Stomach smooth muscle (tissue), 2 donors: ENCODE measurements around the gene MAP7D1.
A peak's percentile ranks its signal among the peaks of the same experiment; 100 is the strongest.
"Not testable (repeated sequence)": the region's sequence is repeated elsewhere in the genome, so short reads cannot be mapped to it uniquely, and the experiment has no call there.

ENCODE experiments used
- H3K27ac ChIP-seq: one replicate; pipeline ENCODE4 v1.7.0; 2013; ENCODE audit warnings: mild to moderate bottlenecking, low read length, inconsistent platforms
- H3K27me3 ChIP-seq, 2 donors: one replicate each; pipeline ENCODE4 v1.7.0; 2013; ENCODE audit warnings: low read length in 2 of 2; ENCODE audit not compliant: insufficient read depth in 2 of 2, control insufficient read depth in 1 of 2
- H3K36me3 ChIP-seq, 2 donors: one replicate each; pipeline ENCODE4 v1.7.0; 2013; ENCODE audit warnings: low read length in 2 of 2; ENCODE audit not compliant: control insufficient read depth in 2 of 2, insufficient read depth in 2 of 2
- H3K4me1 ChIP-seq: one replicate; pipeline ENCODE4 v1.7.0; 2013; ENCODE audit warnings: low read length; ENCODE audit not compliant: control insufficient read depth, insufficient read depth
- H3K4me3 ChIP-seq, 2 donors: one replicate each; pipeline ENCODE4 v1.7.0; 2013; ENCODE audit warnings: low read length in 2 of 2
- H3K9ac ChIP-seq, 2 donors: one replicate each; pipeline ENCODE4 v1.7.0; 2013; ENCODE audit warnings: low read length in 2 of 2, mild to moderate bottlenecking in 1 of 2
- H3K9me3 ChIP-seq, 2 donors: one replicate each; pipeline ENCODE4 v1.7.0; 2013; ENCODE audit warnings: low read length in 2 of 2; ENCODE audit not compliant: control insufficient read depth in 2 of 2
- donor health status: healthy.
- donor health status: Pancreatic carcinoma.

The MAP7D1 gene

DNA sequence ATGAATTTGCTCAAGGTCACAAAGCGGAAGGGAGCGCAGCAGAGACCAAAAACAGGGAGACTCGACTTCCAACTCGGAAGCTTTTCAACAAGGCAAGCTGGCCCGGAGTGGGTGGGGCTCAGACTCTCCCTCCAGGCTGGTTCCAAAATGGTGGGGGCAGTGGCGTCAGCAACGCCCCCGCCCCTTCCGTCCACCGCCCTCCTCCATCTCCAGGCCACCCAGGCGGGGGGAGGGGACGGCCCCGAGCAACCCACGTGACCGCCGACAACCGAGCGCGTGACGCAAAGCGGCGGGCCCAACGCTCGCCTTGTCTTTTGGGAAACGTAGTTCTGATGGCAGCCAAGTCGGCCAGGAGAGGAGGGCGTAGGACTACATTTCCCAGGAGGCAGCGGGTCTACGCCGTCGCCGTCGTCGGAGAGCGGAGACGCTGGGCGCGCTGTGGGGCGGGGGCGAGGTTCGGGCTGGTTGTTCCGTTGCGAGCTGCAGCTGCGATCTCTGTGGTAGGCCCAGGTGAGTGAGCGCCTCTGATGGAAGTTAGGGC, 68.1 kb downstream of the MAP7D1 start, which contains the start of gene THRAP3:
Gene THRAP3 (plus strand): TSS at position 448 of the 541 bp plus-strand sequence. CDS start 58,121 bp downstream, outside the sequence.
- Histone ChIP-seq H3K27me3 (no peaks in the 10 kb centered on the region), H3K27ac (peak within 1 kb of the TSS; percentile 99), H3K9ac (peak within 1 kb of the TSS; percentile 94 to 98), H3K36me3 (no peaks in the 10 kb centered on the region), H3K4me1 (peaks cover 31% of the 10 kb centered on the region), H3K9me3 (no peaks in the 10 kb centered on the region), H3K4me3 (peak within 1 kb of the TSS; percentile 93 to 96)

DNA sequence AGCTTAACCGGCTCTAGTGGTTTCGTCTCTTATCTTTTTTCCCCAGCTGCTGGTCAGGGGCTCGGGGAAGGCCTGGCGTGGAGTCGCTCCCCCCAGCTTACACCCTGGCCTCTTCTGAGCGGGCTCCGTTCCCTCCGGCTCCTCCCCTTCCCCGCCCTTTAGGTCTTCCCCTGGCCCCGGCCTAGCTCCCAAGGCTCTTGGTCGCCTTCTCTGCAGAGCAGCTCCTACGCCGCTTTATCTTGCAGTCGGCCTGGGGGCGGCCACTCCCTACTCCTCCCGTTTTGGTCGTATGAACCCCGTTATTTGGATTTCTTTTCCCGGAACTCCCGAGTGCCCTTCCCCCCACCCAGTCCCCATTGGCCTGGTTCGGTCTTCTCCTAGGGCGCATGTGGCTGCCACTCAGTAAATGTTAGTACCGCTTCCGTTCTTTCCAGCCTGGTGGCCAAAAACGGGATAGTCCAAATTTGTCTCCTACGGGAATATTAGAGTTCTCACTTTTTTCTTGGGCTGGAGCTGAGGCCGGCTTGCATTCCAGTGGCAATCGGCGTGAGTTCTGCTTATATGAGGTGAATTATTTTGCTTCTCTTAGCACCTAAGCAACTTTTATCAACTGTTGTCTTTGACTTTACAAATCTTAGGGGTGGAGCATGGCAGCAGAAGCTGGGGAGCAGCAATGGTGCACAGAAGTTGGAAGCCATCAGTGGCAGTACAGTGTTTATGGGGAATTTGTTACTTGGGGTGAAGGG, 68.8 kb downstream of the MAP7D1 start:
- Histone ChIP-seq H3K36me3 (no peaks in the 10 kb centered on the region), H3K27ac (peak overlapping the region; percentile 99), H3K4me1 (peaks cover 31% of the 10 kb centered on the region), H3K4me3 (peak overlapping the region; percentile 93 to 96), H3K9me3 (no peaks in the 10 kb centered on the region), H3K27me3 (no peaks in the 10 kb centered on the region), H3K9ac (peak overlapping the region; percentile 94 to 97)

DNA sequence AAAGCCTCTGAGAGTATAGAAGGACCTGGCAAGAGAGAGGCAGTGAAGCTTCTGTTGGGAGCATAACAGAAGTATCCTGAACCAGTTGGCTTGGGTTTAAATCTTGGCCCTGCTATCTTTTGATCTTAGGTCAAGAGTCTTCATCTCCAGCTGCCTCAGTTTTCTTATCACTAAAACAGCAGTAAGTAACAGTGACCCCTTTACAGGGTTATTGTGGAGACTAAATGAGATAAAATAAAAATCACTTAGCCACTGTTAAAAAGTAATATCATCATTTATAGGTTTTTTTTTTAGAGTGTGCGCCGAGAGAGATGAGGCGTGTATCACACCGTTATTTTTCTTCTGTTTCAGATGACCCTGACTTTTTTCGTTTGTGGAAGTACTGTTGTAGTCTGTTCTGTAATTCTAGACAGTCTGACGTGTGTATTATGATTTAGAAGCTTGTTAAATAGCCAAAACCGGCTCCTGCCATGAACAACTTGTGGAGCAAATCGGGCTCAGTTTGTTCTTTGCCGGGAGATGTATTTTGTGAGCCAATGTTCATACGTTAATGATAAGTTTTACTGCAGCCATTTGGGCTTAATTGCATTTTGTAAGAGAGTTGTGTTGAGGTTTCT, 69.4 kb downstream of the MAP7D1 start:
- Histone ChIP-seq H3K4me3 (peak overlapping the region; percentile 93 to 96), H3K9ac (peak overlapping the region; percentile 94 to 97), H3K27me3 (no peaks in the 10 kb centered on the region), H3K4me1 (peaks cover 31% of the 10 kb centered on the region), H3K27ac (peak overlapping the region; percentile 99), H3K9me3 (no peaks in the 10 kb centered on the region), H3K36me3 (no peaks in the 10 kb centered on the region)

DNA sequence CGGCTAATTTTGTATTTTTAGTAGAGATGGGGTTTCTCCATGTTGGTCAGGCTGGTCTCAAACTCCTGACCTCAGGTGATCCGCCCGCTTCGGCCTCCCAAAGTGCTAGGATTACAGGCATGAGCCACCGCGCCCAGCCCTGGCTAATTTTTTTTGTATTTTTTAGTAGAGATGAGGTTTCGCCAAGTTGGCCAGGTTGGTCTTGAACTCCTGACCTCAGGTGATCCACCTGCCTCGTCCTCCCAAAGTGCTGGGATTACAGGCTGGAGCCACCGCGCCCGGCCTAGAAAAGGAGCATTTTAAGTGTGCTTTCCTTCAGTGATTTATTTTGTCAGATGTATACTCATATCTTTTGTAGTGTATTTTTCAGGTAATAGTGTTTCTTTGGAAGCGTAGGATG, 74.3 kb downstream of the MAP7D1 start:
- not testable (repeated sequence) for H3K9ac ChIP-seq, H3K27me3 ChIP-seq, H3K36me3 ChIP-seq, H3K4me3 ChIP-seq, H3K27ac ChIP-seq, H3K9me3 ChIP-seq
- H3K4me1 ChIP-seq = peaks cover 22% of the 10 kb centered on the region
